Measurements from ENCODE around the gene NGFR.

- TF ChIP-seq, protein P1, sequence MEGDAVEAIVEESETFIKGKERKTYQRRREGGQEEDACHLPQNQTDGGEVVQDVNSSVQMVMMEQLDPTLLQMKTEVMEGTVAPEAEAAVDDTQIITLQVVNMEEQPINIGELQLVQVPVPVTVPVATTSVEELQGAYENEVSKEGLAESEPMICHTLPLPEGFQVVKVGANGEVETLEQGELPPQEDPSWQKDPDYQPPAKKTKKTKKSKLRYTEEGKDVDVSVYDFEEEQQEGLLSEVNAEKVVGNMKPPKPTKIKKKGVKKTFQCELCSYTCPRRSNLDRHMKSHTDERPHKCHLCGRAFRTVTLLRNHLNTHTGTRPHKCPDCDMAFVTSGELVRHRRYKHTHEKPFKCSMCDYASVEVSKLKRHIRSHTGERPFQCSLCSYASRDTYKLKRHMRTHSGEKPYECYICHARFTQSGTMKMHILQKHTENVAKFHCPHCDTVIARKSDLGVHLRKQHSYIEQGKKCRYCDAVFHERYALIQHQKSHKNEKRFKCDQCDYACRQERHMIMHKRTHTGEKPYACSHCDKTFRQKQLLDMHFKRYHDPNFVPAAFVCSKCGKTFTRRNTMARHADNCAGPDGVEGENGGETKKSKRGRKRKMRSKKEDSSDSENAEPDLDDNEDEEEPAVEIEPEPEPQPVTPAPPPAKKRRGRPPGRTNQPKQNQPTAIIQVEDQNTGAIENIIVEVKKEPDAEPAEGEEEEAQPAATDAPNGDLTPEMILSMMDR (IDR thresholded peaks at IDR 0.05), result no peak
- TF ChIP-seq POLR2A (IDR thresholded peaks at IDR 0.05), result no peak
Measured at GRCh38 chr17:49497148-49498028, 2.3 kb downstream of the NGFR start.
